Measurements from ENCODE around the gene PLXNA4. TPM values are rescaled to one million over a fixed set of nuclear protein-coding genes. Genes with fewer than 3 reads are reported as not detected.

The PLXNA4 gene
- total and polyA plus RNA-seq, 2 experiments from 2014 or later: 0.08 to 0.80 TPM

DNA sequence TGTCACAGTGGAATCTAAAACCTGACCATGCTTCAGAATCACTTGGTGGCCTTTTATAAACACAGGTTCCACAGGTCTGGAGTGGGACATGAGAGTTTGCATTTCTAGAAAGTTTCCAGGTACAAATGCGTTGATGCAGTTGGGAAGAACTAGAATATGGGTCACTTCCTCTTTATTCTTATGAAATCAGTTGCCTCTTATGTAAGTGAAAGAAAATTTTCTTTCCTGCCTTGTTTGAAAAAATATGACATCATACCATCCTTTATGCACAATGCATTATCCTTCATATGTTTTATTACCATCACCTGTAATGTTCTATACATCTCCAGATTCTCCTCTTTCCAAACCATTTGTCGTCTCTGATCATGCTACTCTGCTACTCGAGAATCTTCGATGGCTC lies 44.0 kb downstream of the PLXNA4 start:
- Mint-ChIP-seq H3K4me3 (no peak overlapping the region), H3K4me1 (peaks cover 16% of the 10 kb centered on the region), H3K27me3 (ENCODE audit: insufficient read depth, low read depth, poor library complexity) (no peaks in the 10 kb centered on the region)

More for the DNA sequence above, 44.0 kb downstream of the PLXNA4 start:
- DNase-seq (ENCODE audit: low spot score): no peak
- TF ChIP-seq, protein P1, sequence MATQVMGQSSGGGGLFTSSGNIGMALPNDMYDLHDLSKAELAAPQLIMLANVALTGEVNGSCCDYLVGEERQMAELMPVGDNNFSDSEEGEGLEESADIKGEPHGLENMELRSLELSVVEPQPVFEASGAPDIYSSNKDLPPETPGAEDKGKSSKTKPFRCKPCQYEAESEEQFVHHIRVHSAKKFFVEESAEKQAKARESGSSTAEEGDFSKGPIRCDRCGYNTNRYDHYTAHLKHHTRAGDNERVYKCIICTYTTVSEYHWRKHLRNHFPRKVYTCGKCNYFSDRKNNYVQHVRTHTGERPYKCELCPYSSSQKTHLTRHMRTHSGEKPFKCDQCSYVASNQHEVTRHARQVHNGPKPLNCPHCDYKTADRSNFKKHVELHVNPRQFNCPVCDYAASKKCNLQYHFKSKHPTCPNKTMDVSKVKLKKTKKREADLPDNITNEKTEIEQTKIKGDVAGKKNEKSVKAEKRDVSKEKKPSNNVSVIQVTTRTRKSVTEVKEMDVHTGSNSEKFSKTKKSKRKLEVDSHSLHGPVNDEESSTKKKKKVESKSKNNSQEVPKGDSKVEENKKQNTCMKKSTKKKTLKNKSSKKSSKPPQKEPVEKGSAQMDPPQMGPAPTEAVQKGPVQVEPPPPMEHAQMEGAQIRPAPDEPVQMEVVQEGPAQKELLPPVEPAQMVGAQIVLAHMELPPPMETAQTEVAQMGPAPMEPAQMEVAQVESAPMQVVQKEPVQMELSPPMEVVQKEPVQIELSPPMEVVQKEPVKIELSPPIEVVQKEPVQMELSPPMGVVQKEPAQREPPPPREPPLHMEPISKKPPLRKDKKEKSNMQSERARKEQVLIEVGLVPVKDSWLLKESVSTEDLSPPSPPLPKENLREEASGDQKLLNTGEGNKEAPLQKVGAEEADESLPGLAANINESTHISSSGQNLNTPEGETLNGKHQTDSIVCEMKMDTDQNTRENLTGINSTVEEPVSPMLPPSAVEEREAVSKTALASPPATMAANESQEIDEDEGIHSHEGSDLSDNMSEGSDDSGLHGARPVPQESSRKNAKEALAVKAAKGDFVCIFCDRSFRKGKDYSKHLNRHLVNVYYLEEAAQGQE (IDR thresholded peaks at IDR 0.05; ENCODE audit: unreplicated experiment): no peak
- TF ChIP-seq NANOG (IDR thresholded peaks at IDR 0.05; ENCODE audit: borderline replicate concordance) (no peak), EZH2 (IDR thresholded peaks at IDR 0.05; ENCODE audit: low read depth, unreplicated experiment) (no peak), EZH2phosphoT487 (IDR thresholded peaks at IDR 0.05; ENCODE audit: unreplicated experiment) (no peak), STAT1 (IDR thresholded peaks at IDR 0.05; ENCODE audit: unreplicated experiment) (no peak), JUNB (IDR thresholded peaks at IDR 0.05; ENCODE audit: unreplicated experiment) (no peak), ZNF331 (CRISPR knock-in tag; IDR thresholded peaks at IDR 0.05; ENCODE audit: low read depth) (no peak), ZNF114 (CRISPR knock-in tag; IDR thresholded peaks at IDR 0.05) (no peak), CTCF (conservative IDR thresholded peaks at IDR 0.05; ENCODE audit: low read depth in 2 of 2) (no peak), POLR2AphosphoS5 (IDR thresholded peaks at IDR 0.05; ENCODE audit: low read depth) (no peak), ZNF462 (CRISPR knock-in tag; IDR thresholded peaks at IDR 0.05) (no peak)
- TF ChIP-seq, protein P2, sequence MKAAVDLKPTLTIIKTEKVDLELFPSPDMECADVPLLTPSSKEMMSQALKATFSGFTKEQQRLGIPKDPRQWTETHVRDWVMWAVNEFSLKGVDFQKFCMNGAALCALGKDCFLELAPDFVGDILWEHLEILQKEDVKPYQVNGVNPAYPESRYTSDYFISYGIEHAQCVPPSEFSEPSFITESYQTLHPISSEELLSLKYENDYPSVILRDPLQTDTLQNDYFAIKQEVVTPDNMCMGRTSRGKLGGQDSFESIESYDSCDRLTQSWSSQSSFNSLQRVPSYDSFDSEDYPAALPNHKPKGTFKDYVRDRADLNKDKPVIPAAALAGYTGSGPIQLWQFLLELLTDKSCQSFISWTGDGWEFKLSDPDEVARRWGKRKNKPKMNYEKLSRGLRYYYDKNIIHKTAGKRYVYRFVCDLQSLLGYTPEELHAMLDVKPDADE (IDR thresholded peaks at IDR 0.05): no peak
- no peak overlapping the region for H3K27ac Mint-ChIP-seq
- no peaks in the 10 kb centered on the region for H3K79me2 ChIP-seq (replicated peaks; ENCODE audit: insufficient read depth)
- no peak overlapping the region for H3K4me3 ChIP-seq
- H3K27me3 ChIP-seq (ENCODE audit: insufficient read depth): no peaks in the 10 kb centered on the region
- no peaks in the 10 kb centered on the region; the same call in 2 of the 3 replicates for H3K9me3 Mint-ChIP-seq
- H3K4me1 ChIP-seq (ENCODE audit: insufficient read depth): peaks cover 10% of the 10 kb centered on the region; the same call in 1 of the 2 replicates
- H3F3A ChIP-seq (replicated peaks; ENCODE audit: low read depth): no peaks in the 10 kb centered on the region
- peaks cover 14% of the 10 kb centered on the region; the same call in 1 of the 2 replicates for H3K9me2 ChIP-seq (ENCODE audit: insufficient read depth)
- no peak overlapping the region for H2AFZ ChIP-seq
- H3K4me2 ChIP-seq: no peak overlapping the region
- no peak for ATAC-seq
- no peaks in the 10 kb centered on the region for H3K36me3 Mint-ChIP-seq (ENCODE audit: low read depth)
- no peak overlapping the region for H3K27ac ChIP-seq (ENCODE audit: low read depth)
- no peaks in the 10 kb centered on the region for H3K36me3 ChIP-seq (ENCODE audit: insufficient read depth)
- no peaks in the 10 kb centered on the region for H4K20me1 ChIP-seq (replicated peaks; ENCODE audit: insufficient read depth)

All from GM23338 (cell line).